Common myeloid progenitor, CD34-positive (primary cell): ENCODE measurements around the gene DTD1.

ENCODE experiments used
- CTCF ChIA-PET: fragments of 350-600 bp; sonication (Branson Sonifier 250); formaldehyde crosslinking; loops from one replicate; lab custom pipeline; 2021; ENCODE audit warnings: antibody characterized with exemption; lab: Charles Lee
- POLR2A ChIA-PET: fragments of 350-600 bp; sonication (Branson Sonifier 250); formaldehyde crosslinking; loops from one replicate; lab custom pipeline; 2021; ENCODE audit warnings: antibody characterized with exemption; lab: Charles Lee
- DNase-seq, 3 donors: peaks; one replicate each; pipeline versions ENCODE4 v3.0.0 to v3.0.0-alpha.2; 2013
- H3K27ac ChIP-seq, 2 experiments: 1 replicate in 1 of 2; 2 replicates in 1 of 2; pipeline ENCODE4 v1.7.0; 2013; ENCODE audit warnings: inconsistent platforms in 2 of 2, low read length in 2 of 2, mild to moderate bottlenecking in 2 of 2, low read depth in 1 of 2, moderate library complexity in 1 of 2; ENCODE audit not compliant: severe bottlenecking in 2 of 2, insufficient read depth in 1 of 2, poor library complexity in 1 of 2
- H3K27me3 ChIP-seq, 5 experiments: replicated peaks in 2 of 5; 1 replicate in 3 of 5; 2 replicates in 2 of 5; pipeline versions ENCODE4 v1.6.1 to v1.7.0; 2013; ENCODE audit warnings: low read length in 4 of 5, mild to moderate bottlenecking in 2 of 5, moderate library complexity in 2 of 5, inconsistent platforms in 1 of 5; ENCODE audit not compliant: insufficient read depth in 5 of 5, control insufficient read depth in 4 of 5
- H3K36me3 ChIP-seq, 4 experiments: 1 replicate in 2 of 4; 2 replicates in 2 of 4; pipeline versions ENCODE4 v1.6.1 to v1.7.0; 2013; ENCODE audit warnings: low read length in 3 of 4, control low read depth in 1 of 4, mild to moderate bottlenecking in 1 of 4; ENCODE audit not compliant: control insufficient read depth in 4 of 4, insufficient read depth in 4 of 4
- H3K4me1 ChIP-seq, 4 experiments: 1 replicate in 3 of 4; 2 replicates in 1 of 4; pipeline versions ENCODE4 v1.6.1 to v1.7.1; 2013; ENCODE audit warnings: low read length in 3 of 4, mild to moderate bottlenecking in 3 of 4, control low read depth in 1 of 4, inconsistent platforms in 1 of 4, moderate library complexity in 1 of 4; ENCODE audit not compliant: control insufficient read depth in 4 of 4, insufficient read depth in 4 of 4; ENCODE audit errors: control extremely low read depth in 1 of 4
- H3K4me3 ChIP-seq, 7 experiments: 1 replicate in 4 of 7; 2 replicates in 3 of 7; pipeline versions ENCODE4 v1.5.1 to v1.7.0; 2013; ENCODE audit warnings: mild to moderate bottlenecking in 7 of 7, low read length in 6 of 7, moderate library complexity in 6 of 7, inconsistent platforms in 2 of 7, low read depth in 2 of 7, control low read depth in 1 of 7; ENCODE audit not compliant: insufficient read depth in 4 of 7, control insufficient read depth in 1 of 7; ENCODE audit errors: extremely low read depth in 1 of 7
- H3K9me3 ChIP-seq, 5 experiments: 1 replicate in 4 of 5; 2 replicates in 1 of 5; pipeline versions ENCODE4 v1.6.1 to v1.7.1; 2013; ENCODE audit warnings: low read length in 4 of 5, mild to moderate bottlenecking in 2 of 5, inconsistent platforms in 1 of 5, low read depth in 1 of 5, moderate library complexity in 1 of 5; ENCODE audit not compliant: control insufficient read depth in 4 of 5, insufficient read depth in 2 of 5; ENCODE audit errors: control extremely low read depth in 1 of 5
- WGBS: methylation state at CpG from one replicate; pipeline ENCODE4 v1.1.5; 2013; ENCODE audit not compliant: insufficient coverage; 5-methylcytosine and 5-hydroxymethylcytosine counted together

The DTD1 gene

DNA sequence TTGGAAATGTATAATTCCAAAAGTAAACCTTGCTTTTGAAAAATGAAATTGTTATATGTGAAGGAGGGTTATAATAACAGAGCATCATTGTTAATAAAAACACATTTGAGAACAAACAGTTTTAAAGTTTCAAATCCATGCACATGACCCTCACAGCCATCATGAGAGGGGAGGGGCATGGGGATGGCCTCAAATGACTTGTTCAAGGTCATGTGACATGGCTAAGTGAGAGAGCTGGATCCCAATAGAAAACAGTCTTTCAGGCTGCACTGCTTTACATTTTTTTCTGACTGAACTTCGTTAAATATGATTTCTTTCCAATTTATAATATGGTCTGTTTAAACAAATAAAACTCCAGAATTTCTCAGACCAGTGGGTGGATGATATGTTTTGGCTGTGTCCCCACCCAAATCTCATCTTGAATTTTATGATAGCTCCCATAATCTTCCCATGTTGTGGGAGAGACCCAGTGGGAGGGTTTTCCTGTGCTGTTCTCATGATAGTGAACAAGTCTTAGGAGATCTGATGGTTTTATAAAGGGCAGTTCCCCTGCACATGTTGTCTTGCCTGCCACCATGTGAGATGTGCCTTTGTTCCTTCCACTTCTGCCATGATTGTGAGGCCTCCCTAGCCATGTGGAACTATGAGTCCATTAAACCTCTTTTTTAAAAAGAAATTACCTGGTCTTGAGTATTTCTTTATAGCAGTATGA lies 66.0 kb downstream of the DTD1 start:
- Histone ChIP-seq H3K4me3 (no peak overlapping the region), H3K27me3 (no peaks in the 10 kb centered on the region), H3K4me1 (no peaks in the 10 kb centered on the region), H3K27ac (no peak overlapping the region), H3K36me3 (peaks cover 2 to 5% (median 3%) of the 10 kb centered on the region in 4 experiments), H3K9me3 (no peaks in the 10 kb centered on the region)
- POLR2A ChIA-PET: no interaction called here
- CTCF ChIA-PET: interaction anchor here (1.3 to 1.5 kb wide), 3 partner anchors 19 to 22 kb away, joined by 3 to 7 read pairs (median 5); no protein-coding TSS in a partner anchor
- no CpG with 5 or more reads among the region's 1 CpG for WGBS
- no peak for DNase-seq

GRCh38 chr20:18654448-18654773 lies 66.6 kb downstream of the DTD1 start:
- Histone ChIP-seq H3K9me3 (no peaks in the 10 kb centered on the region), H3K27me3 (no peaks in the 10 kb centered on the region), H3K4me3 (no peak overlapping the region), H3K4me1 (no peaks in the 10 kb centered on the region), H3K27ac (no peak overlapping the region), H3K36me3 (peaks cover 2 to 5% (median 5%) of the 10 kb centered on the region in 4 experiments)
- ChIA-PET CTCF (interaction anchor here (0.6 to 1.5 kb wide), 2 partner anchors 22 to 52 kb away, joined by 3 to 5 read pairs; no protein-coding TSS in a partner anchor), POLR2A (no interaction called here)
- WGBS: 100% methylated on average over 1 of the region's 1 CpG
- DNase-seq: no peak

DNA sequence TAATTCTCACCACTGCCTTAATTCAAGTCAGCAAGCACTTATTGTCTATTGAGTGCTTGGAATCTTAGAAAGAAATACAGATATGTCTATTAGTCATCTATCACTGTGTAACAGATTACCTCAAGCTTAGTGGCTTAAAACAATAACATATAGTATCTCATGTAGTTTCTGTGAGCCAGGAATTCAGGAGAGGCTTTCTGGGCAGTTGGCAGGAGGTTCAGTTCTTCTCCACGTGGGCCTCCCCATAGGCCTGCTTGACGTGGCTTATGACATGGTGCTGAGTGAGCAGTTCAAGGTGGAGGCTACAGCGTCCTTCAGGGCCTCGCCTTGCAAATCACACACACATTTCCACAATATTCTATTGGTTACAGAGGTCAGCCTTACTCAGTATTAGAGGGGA lies 69.7 kb downstream of the DTD1 start:
- no peaks in the 10 kb centered on the region for H3K27me3 ChIP-seq
- CTCF ChIA-PET: interaction anchor here (0.6 kb wide), 1 partner anchor 243 kb away, joined by 3 read pairs; no protein-coding TSS in a partner anchor
- POLR2A ChIA-PET: no interaction called here
- H3K36me3 ChIP-seq: peaks cover 0 to 6% (median 5%) of the 10 kb centered on the region in 4 experiments
- DNase-seq: no peak
- no CpG with 5 or more reads among the region's 4 CpGs for WGBS
- H3K4me3 ChIP-seq: no peak overlapping the region
- H3K9me3 ChIP-seq: no peaks in the 10 kb centered on the region
- H3K4me1 ChIP-seq: no peaks in the 10 kb centered on the region
- H3K27ac ChIP-seq: no peak overlapping the region

- no peaks in the 10 kb centered on the region for H3K9me3 ChIP-seq
- CTCF ChIA-PET: no interaction called here
- POLR2A ChIA-PET: interaction anchor here (0.6 kb wide), 1 partner anchor 614 kb away, joined by 3 read pairs; no protein-coding TSS in a partner anchor
Observed at GRCh38 chr20:18662279-18663040, 74.6 kb downstream of the DTD1 start.

DNA sequence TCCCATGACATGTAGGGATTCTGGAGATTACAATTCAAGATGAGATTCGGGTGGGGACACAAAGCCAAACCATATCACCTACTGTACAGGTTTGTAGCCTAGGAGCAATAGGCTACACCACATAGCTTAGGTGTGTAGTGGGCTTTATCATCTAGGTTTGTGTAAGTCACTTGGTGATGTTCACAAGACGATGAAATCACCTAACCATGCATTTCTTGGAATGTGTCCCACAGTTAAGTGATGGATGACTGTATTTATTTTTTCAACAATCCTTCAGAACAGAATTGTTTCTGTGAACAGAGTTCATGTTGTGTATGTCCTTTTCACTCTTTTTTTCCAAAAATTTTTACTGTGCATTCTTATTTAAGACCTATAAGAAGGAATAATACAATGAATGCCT lies 76.1 kb downstream of the DTD1 start:
- DNase-seq: no peak
- Histone ChIP-seq H3K27me3 (no peaks in the 10 kb centered on the region), H3K27ac (no peak overlapping the region), H3K9me3 (no peaks in the 10 kb centered on the region), H3K4me3 (no peak overlapping the region), H3K4me1 (no peaks in the 10 kb centered on the region), H3K36me3 (peaks cover 0 to 5% (median under 1%) of the 10 kb centered on the region in 4 experiments)
- ChIA-PET CTCF (no interaction called here), POLR2A (no interaction called here)
- whole genome bisulfite sequencing: no CpG with 5 or more reads among the region's 2 CpGs

More at GRCh38 chr20:18662279-18663040, 74.6 kb downstream of the DTD1 start:
- H3K27ac ChIP-seq: no peak overlapping the region
- WGBS: 100% methylated on average over 4 of the region's 6 CpGs
- peaks cover 0 to 5% (median 3%) of the 10 kb centered on the region in 4 experiments for H3K36me3 ChIP-seq
- no peaks in the 10 kb centered on the region for H3K27me3 ChIP-seq
- H3K4me1 ChIP-seq: no peaks in the 10 kb centered on the region
- no peak for DNase-seq
- no peak overlapping the region for H3K4me3 ChIP-seq

- DNase-seq: no peak
- WGBS: 95% methylated on average over 2 of the region's 2 CpGs
- Histone ChIP-seq H3K9me3 (no peaks in the 10 kb centered on the region), H3K4me1 (no peaks in the 10 kb centered on the region), H3K4me3 (no peak overlapping the region), H3K27me3 (no peaks in the 10 kb centered on the region), H3K27ac (no peak overlapping the region), H3K36me3 (peaks cover 0 to 3% (median 0%) of the 10 kb centered on the region in 4 experiments)
- CTCF ChIA-PET: interaction anchor here (0.8 to 1.2 kb wide), 2 partner anchors 12 to 33 kb away, joined by 3 read pairs; no protein-coding TSS in a partner anchor
- POLR2A ChIA-PET: no interaction called here
Observed at GRCh38 chr20:18665135-18665534, 77.3 kb downstream of the DTD1 start.
